Stimulated activated CD4-positive, alpha-beta T cell treated with anti-CD3 and anti-CD28 coated beads, Interleukin-4, amount 100 ng/mL, for 4 hours (primary cell): ENCODE data around the gene SMKR1.
"Not testable (repeated sequence)": the region's sequence is repeated elsewhere in the genome, so short reads cannot be mapped to it uniquely, and the experiment has no call there.

Experiments
- DNase-seq, 2 experiments: peaks; one replicate each; pipeline ENCODE4 v3.0.0-alpha.2; 2020

The SMKR1 gene

GRCh38 chr7:129530795-129531391 is 28.6 kb downstream of the SMKR1 start:
- DNase-seq = peak; percentile 29 to 32

DNA sequence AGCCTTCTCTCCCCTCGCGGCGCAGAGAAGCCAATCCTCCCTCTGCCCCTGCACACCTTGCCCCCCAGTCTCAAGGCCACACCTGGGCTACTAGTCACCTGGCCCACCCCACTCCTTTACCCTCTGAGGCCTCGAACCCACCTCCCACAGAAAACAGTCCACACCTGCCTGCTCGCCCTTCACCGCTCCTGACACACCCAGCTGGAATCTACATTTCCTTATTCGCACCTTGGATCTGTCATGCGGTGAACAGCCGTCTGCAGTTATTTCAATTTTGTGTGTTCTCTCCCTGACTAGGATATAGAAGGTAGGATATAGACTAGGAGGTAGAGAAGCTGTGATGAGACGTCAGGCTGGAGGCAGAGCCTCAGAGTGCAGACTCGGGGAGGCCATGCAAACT is 29.4 kb downstream of the SMKR1 start:
- DNase-seq = no peak

- no peak for DNase-seq
Measured at GRCh38 chr7:129532375-129532774, 30.0 kb downstream of the SMKR1 start.

GRCh38 chr7:129534558-129535274 is 32.4 kb downstream of the SMKR1 start:
- not testable (repeated sequence) for DNase-seq

DNA sequence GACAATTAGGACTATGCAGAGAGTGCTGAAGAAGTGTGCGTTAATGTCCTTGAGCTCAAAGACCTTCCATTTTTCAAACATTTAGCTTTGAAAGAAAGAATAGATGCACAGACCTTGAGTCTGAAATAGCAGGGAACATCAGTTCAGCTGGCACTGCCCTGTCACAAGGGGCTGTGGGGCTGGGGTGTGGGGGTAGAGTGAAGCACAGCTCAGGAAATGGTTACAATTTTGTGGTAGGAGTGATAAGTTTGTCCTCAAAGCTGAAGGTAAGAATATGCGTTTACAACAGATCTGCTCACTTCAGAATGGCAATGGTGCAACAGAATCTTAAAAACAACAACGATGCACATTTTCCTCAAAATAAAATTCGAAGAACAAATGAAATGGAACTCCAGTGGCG is 33.6 kb downstream of the SMKR1 start:
- no peak for DNase-seq

GRCh38 chr7:129536323-129536722 is 34.0 kb downstream of the SMKR1 start:
- no peak for DNase-seq

DNA sequence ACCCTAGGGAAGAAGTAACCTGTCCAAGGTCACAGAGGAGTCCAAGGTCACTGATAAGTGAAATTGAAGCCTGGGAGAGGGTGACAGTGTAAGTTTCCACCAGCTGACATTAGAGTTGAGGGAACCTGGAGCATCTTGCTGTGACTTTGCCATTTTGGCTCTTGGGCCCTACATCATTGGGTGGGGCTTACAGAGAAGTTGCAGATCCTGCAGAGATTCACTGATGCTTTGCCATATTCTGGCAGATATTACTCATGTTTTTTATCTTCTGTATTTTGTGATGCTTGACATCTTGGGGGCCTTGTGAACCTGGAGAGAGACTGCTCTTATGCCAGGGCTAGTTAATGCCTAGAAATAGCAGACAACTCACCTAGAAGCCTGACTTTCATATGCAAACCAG is 36.5 kb downstream of the SMKR1 start:
- DNase-seq = no peak

DNA sequence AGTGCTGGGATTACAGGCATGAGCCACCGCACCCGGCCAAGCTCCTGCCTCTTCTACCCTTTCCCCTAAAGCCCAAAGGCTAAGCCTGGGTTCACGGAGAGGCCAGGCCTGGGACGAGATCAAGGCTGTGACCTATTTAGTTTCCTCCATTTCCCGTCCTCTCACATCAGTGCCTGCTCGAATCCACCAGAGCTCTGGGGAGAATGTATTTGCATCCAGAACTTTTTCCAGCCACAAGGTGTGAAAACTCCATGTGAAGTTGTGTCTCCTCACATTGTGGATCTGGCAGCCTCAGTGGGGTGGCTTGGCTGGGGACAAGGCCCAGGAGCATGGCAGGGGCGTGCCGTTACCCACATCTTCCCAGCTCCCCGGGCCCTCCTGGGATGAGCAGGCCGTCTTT is 38.0 kb downstream of the SMKR1 start:
- DNase-seq = no peak

GRCh38 chr7:129544700-129545099 is 42.4 kb downstream of the SMKR1 start:
- DNase-seq = no peak

DNA sequence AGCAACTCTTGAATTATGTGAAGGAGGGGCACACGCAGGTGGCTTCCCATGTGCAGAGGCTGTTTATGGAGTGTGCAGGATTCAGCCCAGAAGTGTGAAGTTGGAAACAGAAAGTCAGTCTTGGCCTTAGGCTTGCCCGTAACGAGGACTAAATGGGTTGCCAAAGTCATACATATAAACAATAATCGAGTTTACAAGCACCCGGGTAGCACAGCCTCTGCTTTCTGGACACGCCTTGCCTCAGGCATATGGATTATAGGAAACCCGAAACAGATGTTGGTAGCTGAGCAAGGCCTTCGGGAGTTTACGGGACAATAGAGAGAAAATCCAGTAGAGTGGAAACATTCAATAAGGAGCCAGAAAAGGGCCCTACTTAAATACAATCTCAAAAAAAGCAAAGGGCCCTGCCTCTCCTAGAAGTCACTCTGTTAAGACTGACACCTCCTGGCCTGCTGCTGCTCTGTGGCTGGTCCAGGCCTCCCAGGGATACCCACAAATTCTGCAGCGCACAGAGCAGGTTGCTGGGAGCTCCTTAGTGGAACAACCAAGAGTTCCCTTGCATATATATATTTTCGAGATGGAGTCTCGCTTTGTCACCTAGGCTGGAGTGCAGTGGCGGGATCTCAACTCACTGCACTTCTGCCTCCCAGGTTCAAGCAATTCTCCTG is 48.5 kb downstream of the SMKR1 start:
- DNase-seq = no peak

GRCh38 chr7:129553899-129554461 is 51.6 kb downstream of the SMKR1 start:
- DNase-seq = peak; percentile 21 to 36

- DNase-seq = no peak
Measured at GRCh38 chr7:129556607-129557133, 54.3 kb downstream of the SMKR1 start.

DNA sequence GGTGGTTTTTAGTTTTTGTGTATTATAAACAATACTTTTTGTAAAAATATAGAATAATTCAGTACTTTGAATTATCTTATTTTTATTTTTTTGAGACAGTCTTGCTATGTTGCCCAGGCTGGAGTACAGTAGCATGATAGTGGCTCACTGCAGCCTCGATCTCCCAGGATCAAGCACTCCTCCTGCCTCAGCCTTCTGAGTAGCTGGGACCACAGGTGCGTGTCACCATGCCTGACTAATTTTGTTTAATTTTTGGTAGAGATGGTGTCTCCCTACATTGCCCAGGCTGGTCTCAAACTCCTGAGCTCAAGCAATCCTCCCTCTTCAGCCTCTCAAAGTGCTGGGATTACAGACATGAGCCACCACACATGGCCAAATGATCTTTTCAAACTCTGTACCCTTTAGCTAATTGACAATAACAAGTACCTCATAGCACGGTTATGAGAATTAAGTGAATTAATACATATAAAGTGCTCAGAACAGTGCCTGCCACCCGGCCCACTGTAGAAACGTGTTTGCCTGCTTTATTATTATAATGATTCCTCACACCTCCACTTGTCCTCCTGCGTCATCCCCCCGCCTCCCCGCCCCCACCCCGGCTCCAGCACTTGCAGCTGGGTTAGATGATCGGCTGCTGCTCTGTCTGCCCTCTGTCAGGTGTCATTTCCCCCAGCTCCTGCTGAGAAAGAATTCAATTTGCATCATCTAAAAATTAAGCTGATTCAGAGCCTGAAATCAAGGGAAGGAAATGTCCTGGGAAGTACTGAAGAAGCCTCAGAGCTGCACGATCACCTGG is 55.6 kb downstream of the SMKR1 start:
- no peak for DNase-seq

- no peak for DNase-seq
Measured at GRCh38 chr7:129559564-129559963, 57.2 kb downstream of the SMKR1 start.

- DNase-seq = no peak
Measured at GRCh38 chr7:129560831-129561230, 58.5 kb downstream of the SMKR1 start.

DNA sequence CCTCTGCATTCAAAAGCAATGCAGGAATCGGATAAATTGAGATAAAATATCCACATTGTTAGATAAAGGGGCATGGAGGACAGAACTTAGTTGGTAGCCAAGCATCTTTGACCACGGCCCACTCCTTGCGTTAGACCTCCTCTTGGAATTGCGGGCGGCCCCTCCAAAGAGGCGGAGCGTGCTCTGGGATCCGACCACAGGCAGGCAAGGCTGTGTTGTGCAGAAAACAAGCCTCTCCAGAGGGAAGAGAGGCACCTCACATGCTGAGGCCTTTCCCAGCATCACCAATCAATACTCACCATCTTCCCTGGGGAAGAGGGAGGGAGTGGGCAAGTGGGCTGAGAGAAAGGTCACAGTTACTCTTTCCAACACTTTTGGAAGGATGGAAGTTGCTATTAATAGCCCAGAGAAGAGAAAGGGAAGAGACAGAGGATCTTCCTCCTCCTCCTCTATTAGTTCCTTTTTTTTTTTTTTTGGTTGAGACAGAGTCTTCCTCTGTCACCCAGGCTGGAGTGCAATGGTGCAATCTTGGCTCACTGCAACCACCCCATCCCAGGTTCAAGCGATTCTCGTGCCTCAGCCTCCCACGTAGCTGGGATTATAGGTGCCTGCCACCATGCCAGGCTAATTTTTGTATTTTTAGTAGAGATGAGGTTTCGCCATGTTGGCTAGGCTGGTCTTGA is 59.5 kb downstream of the SMKR1 start:
- no peak for DNase-seq
